Testis (tissue), 2 donors: ENCODE results near the gene AUTS2.

Experiments used
- POLR2A ChIP-seq: fragments of 450-650 bp; IDR thresholded peaks from one replicate; pipeline ENCODE4 v1.6.1; 2017; ENCODE audit warnings: antibody characterized with exemption, mild to moderate bottlenecking, moderate library complexity
- TF ChIP-seq, protein P1 (sequence below), 3 experiments: fragments of 450-650 bp in 2 of 3; fragments of 200-600 bp in 1 of 3; sonication (generic) in 1 of 3; IDR thresholded peaks; one replicate each; pipeline ENCODE4 v1.5.1; 2016 to 2019; ENCODE audit warnings: antibody characterized with exemption in 3 of 3, mild to moderate bottlenecking in 2 of 3, moderate library complexity in 1 of 3

- TF ChIP-seq, protein P1, sequence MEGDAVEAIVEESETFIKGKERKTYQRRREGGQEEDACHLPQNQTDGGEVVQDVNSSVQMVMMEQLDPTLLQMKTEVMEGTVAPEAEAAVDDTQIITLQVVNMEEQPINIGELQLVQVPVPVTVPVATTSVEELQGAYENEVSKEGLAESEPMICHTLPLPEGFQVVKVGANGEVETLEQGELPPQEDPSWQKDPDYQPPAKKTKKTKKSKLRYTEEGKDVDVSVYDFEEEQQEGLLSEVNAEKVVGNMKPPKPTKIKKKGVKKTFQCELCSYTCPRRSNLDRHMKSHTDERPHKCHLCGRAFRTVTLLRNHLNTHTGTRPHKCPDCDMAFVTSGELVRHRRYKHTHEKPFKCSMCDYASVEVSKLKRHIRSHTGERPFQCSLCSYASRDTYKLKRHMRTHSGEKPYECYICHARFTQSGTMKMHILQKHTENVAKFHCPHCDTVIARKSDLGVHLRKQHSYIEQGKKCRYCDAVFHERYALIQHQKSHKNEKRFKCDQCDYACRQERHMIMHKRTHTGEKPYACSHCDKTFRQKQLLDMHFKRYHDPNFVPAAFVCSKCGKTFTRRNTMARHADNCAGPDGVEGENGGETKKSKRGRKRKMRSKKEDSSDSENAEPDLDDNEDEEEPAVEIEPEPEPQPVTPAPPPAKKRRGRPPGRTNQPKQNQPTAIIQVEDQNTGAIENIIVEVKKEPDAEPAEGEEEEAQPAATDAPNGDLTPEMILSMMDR (IDR thresholded peaks at IDR 0.05): no peak
- no peak for TF ChIP-seq POLR2A
These were observed 24.7 kb downstream of the AUTS2 start for GRCh38 chr7:69622960-69623359.
